Stomach (tissue), 9 donors: ENCODE data around the gene CACNA2D4. TPM values are rescaled to one million over a fixed set of nuclear protein-coding genes. Genes with fewer than 3 reads are reported as not detected.
A peak's percentile ranks its signal among the peaks of the same experiment; 100 is the strongest.

Experiments
- DNase-seq, 2 donors: peaks; one replicate each; pipeline versions ENCODE4 v3.0.0 to v3.0.0-alpha.2; 2013 to 2019
- H3K27ac ChIP-seq, 5 donors: fragments of 200-600 bp in 4 of 5; sonication (generic) in 4 of 5; one replicate each; pipeline ENCODE4 v1.5.1; 2013 to 2019; ENCODE audit warnings: mild to moderate bottlenecking in 1 of 5, moderate library complexity in 1 of 5
- H3K27me3 ChIP-seq, 3 donors: fragments of 200-600 bp; sonication (generic); one replicate each; pipeline ENCODE4 v1.5.1; 2017 to 2019; ENCODE audit warnings: mixed run types in 1 of 3
- H3K36me3 ChIP-seq, 4 donors: fragments of 200-600 bp; sonication (generic); 1 replicate in 3 of 4; 2 replicates in 1 of 4; pipeline ENCODE4 v1.5.1; 2016 to 2019
- H3K4me1 ChIP-seq, 4 donors: fragments of 200-600 bp; sonication (generic); one replicate each; pipeline ENCODE4 v1.5.1; 2016 to 2019
- H3K4me3 ChIP-seq, 4 donors: fragments of 200-600 bp; sonication (generic) in 3 of 4; one replicate each; pipeline ENCODE4 v1.5.1; 2016 to 2019; ENCODE audit warnings: mild to moderate bottlenecking in 1 of 4
- H3K9me3 ChIP-seq, 4 donors: fragments of 200-600 bp; sonication (generic); one replicate each; pipeline ENCODE4 v1.5.1; 2016 to 2019
- EP300 ChIP-seq: sonication (generic); formaldehyde crosslinking; IDR thresholded peaks from one replicate; pipeline ENCODE4 v1.6.1; 2017; ENCODE audit warnings: antibody characterized with exemption
- POLR2A ChIP-seq, 4 donors: fragments of 450-650 bp; IDR thresholded peaks; one replicate each; pipeline ENCODE4 v1.6.1; 2016; ENCODE audit warnings: antibody characterized with exemption in 4 of 4, control low read depth in 2 of 4, mild to moderate bottlenecking in 1 of 4, moderate library complexity in 1 of 4
- POLR2AphosphoS5 ChIP-seq, 3 donors: sonication (generic); formaldehyde crosslinking; IDR thresholded peaks; one replicate each; pipeline ENCODE4 v1.6.1; 2016; ENCODE audit warnings: antibody characterized with exemption in 3 of 3
- WGBS, 5 donors: extraction: QIAGEN DNeasy Blood & Tissue Kit in 3 of 5; methylation state at CpG; one replicate each; pipeline versions ENCODE4 v1.1.5 to v1.1.7; 2013 to 2018; 5-methylcytosine and 5-hydroxymethylcytosine counted together
- intact Hi-C: fragments of 100-400 bp; cut with DNase I; formaldehyde crosslinking; loops from one replicate; pipeline ENCODE4 v1.15.1; 2023; ENCODE audit warnings: low total_unique reads
- polyA plus RNA-seq, 3 donors: library from polyadenylated mRNA; stranded (reverse); fragments of 200-250 nt; gene quantifications; one replicate each; pipeline ENCODE4 v1.2.3, GENCODE V29; 2013
- total RNA-seq, 5 donors: library from RNA; depleted of rRNA; stranded (reverse); fragments of >200 nt; gene quantifications; one replicate each; pipeline versions ENCODE4 v1.1.0 to v1.2.3, GENCODE V29; 2014 to 2016
- TF ChIP-seq, protein P1 (sequence below), 7 experiments: fragments of 450-650 bp in 4 of 7; fragments of 200-600 bp in 3 of 7; sonication (generic) in 3 of 7; IDR thresholded peaks; one replicate each; pipeline ENCODE4 v1.5.1; 2016 to 2019; ENCODE audit warnings: antibody characterized with exemption in 7 of 7, control low read depth in 2 of 7, mild to moderate bottlenecking in 1 of 7
- donor health status: healthy with polysubstance abuse.
- donor health status: Bipolar disorder and iron deficiency.
- donor health status: healthy.

The CACNA2D4 gene
- total and polyA plus RNA-seq, 8 donors: 0.58 to 3.5 (median 1.8) TPM; not detected in 1

DNA sequence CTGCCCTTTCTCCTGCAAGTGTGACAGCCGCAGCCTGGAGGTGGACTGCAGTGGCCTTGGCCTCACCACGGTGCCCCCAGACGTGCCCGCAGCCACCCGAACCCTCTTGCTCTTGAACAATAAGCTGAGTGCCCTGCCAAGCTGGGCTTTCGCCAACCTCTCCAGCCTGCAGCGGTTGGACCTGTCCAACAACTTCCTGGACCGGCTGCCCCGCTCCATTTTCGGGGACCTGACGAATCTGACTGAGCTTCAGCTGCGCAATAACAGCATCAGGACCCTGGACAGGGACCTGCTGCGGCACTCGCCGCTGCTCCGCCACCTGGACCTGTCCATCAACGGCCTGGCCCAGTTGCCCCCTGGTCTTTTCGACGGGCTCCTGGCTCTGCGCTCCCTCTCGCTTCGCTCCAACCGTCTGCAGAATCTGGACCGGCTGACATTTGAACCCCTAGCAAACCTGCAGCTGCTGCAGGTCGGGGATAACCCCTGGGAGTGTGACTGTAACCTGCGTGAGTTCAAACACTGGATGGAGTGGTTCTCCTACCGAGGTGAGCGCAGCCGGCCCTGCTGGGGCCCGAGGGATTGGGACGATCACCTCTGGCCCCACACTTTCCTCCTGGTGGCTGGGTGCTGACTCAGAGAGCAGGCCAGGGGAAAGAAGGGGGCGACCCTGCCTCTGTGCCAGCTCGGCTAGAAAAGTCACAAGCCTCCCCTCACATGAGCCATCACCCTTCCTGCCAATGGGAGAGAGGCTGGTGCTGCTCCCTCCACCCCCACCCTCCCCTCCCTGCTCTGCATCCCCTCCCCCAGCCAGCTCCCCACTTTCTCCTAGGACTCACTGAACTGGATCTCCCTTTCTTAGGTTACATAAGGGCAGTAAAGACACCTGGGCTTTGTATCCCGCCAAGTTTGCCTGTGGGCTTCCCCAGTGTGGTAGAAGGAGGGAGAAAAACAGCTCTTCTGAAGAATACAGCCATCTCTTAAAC is 87.2 kb downstream of the CACNA2D4 start:
- H3K4me1 ChIP-seq: peaks cover 0 to 15% (median 14%) of the 10 kb centered on the region in 4 donors
- H3K36me3 ChIP-seq: no peaks in the 10 kb centered on the region
- peaks cover 0 to 90% (median 16%) of the 10 kb centered on the region in 3 donors for H3K27me3 ChIP-seq
- no peak overlapping the region for H3K27ac ChIP-seq
- H3K4me3 ChIP-seq: no peak overlapping the region
- TF ChIP-seq, protein P1, sequence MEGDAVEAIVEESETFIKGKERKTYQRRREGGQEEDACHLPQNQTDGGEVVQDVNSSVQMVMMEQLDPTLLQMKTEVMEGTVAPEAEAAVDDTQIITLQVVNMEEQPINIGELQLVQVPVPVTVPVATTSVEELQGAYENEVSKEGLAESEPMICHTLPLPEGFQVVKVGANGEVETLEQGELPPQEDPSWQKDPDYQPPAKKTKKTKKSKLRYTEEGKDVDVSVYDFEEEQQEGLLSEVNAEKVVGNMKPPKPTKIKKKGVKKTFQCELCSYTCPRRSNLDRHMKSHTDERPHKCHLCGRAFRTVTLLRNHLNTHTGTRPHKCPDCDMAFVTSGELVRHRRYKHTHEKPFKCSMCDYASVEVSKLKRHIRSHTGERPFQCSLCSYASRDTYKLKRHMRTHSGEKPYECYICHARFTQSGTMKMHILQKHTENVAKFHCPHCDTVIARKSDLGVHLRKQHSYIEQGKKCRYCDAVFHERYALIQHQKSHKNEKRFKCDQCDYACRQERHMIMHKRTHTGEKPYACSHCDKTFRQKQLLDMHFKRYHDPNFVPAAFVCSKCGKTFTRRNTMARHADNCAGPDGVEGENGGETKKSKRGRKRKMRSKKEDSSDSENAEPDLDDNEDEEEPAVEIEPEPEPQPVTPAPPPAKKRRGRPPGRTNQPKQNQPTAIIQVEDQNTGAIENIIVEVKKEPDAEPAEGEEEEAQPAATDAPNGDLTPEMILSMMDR (IDR thresholded peaks at IDR 0.05): no peak
- TF ChIP-seq POLR2AphosphoS5 (IDR thresholded peaks at IDR 0.05): peak; percentile 14 to 79 (median 14)
- DNase-seq: peak; percentile 93 to 94
- 6 to 12% (median 8%) methylated on average over 15 to 34 of the region's 34 CpGs for WGBS, 5 donors
- intact Hi-C loops: no loop called here
- H3K9me3 ChIP-seq: no peaks in the 10 kb centered on the region

GRCh38 chr12:1830401-1830845 is 88.0 kb downstream of the CACNA2D4 start:
- Histone ChIP-seq H3K36me3 (no peaks in the 10 kb centered on the region), H3K27me3 (peaks cover 0 to 92% (median 16%) of the 10 kb centered on the region in 3 donors), H3K9me3 (no peaks in the 10 kb centered on the region), H3K4me1 (peaks cover 0 to 15% (median 14%) of the 10 kb centered on the region in 4 donors), H3K4me3 (no peak overlapping the region), H3K27ac (no peak overlapping the region)
- WGBS, 5 donors: 19 to 24% (median 23%) methylated on average over 3 of the region's 3 CpGs
- no peak for DNase-seq
- TF ChIP-seq, protein P1 (IDR thresholded peaks at IDR 0.05): no peak
- no peak for TF ChIP-seq POLR2A (IDR thresholded peaks at IDR 0.05)
- TF ChIP-seq POLR2AphosphoS5 (IDR thresholded peaks at IDR 0.05): no peak
- no peak for TF ChIP-seq EP300
- intact Hi-C loops: no loop called here

GRCh38 chr12:1829306-1829900 is 89.0 kb downstream of the CACNA2D4 start:
- Histone ChIP-seq H3K9me3 (no peaks in the 10 kb centered on the region), H3K27ac (no peak overlapping the region), H3K4me3 (no peak overlapping the region), H3K27me3 (peaks cover 0 to 93% (median 14%) of the 10 kb centered on the region in 3 donors), H3K36me3 (no peaks in the 10 kb centered on the region), H3K4me1 (peaks cover 0 to 15% (median 14%) of the 10 kb centered on the region in 4 donors)
- DNase-seq: no peak
- no peak for TF ChIP-seq POLR2A (IDR thresholded peaks at IDR 0.05)
- TF ChIP-seq EP300: no peak
- no peak for TF ChIP-seq POLR2AphosphoS5 (IDR thresholded peaks at IDR 0.05)
- TF ChIP-seq, protein P1 (IDR thresholded peaks at IDR 0.05): no peak
- intact Hi-C loops: loop anchor here (10.0 kb wide), 1 partner anchor 85 kb away; the partner anchor contains the start of gene CACNA2D4
- WGBS, 5 donors: 70 to 79% (median 74%) methylated on average over 7 to 11 of the region's 11 CpGs

DNA sequence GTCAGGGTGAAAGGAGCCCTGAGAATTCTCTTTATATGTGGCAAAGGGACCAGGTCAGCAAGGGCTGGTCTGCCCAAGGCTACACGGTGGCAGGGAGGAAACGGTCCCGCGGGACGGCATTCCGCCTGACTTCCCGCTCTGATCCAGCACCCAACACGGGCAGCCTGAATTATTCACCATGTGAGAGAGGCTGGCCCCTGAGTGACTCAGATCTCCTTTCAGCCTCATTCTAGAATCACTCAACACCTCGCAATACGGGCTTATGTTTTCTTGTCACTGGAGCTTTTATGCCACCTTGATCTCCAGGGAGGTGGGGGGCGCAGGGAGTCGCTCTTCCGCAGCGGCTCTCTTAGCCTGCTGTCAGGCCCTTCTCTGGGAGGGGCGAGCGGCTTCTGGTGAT is 89.6 kb downstream of the CACNA2D4 start:
- H3K4me1 ChIP-seq: peaks cover 0 to 15% (median 14%) of the 10 kb centered on the region in 4 donors
- H3K27me3 ChIP-seq: peaks cover 0 to 93% (median 14%) of the 10 kb centered on the region in 3 donors
- DNase-seq: no peak
- H3K9me3 ChIP-seq: no peaks in the 10 kb centered on the region
- H3K27ac ChIP-seq: no peak overlapping the region
- intact Hi-C loops: loop anchor here (10.0 kb wide), 1 partner anchor 86 kb away; the partner anchor contains the start of gene CACNA2D4
- TF ChIP-seq POLR2A (IDR thresholded peaks at IDR 0.05) (no peak), EP300 (no peak), POLR2AphosphoS5 (IDR thresholded peaks at IDR 0.05) (no peak)
- TF ChIP-seq, protein P1 (IDR thresholded peaks at IDR 0.05): no peak
- no peak overlapping the region for H3K4me3 ChIP-seq
- 82 to 90% (median 87%) methylated on average over 16 of the region's 16 CpGs for WGBS, 5 donors
- no peaks in the 10 kb centered on the region for H3K36me3 ChIP-seq
